Measurements from ENCODE around the gene DHRS2.

Gene DHRS2

GRCh38 chr14:23610815-23611289 is 25.3 kb upstream of the DHRS2 start:
- DNase-seq = no peak

DNA sequence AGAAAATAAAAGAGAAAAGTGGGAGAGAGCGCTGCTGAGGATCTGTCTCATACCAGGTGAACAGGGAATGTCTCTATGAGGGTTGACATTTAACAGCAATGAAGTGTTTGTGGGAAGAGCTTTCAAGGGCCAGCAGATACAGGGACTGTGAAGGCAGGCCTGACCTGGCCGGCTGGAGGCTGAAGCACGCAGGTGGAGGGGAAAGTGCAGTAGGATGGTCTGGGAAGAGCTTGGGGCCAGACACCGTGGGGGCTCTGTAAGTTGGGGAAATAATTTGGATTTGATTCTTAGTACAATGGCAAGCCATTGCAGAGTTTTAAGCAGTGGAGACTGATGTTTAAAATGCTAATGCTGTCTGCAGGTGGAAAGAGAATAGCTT is 23.8 kb upstream of the DHRS2 start:
- DNase-seq = no peak

- DNase-seq = no peak
Measured at GRCh38 chr14:23612802-23613201, 23.4 kb upstream of the DHRS2 start.

GRCh38 chr14:23613242-23614070 is 22.7 kb upstream of the DHRS2 start:
- no peak for DNase-seq

DNA sequence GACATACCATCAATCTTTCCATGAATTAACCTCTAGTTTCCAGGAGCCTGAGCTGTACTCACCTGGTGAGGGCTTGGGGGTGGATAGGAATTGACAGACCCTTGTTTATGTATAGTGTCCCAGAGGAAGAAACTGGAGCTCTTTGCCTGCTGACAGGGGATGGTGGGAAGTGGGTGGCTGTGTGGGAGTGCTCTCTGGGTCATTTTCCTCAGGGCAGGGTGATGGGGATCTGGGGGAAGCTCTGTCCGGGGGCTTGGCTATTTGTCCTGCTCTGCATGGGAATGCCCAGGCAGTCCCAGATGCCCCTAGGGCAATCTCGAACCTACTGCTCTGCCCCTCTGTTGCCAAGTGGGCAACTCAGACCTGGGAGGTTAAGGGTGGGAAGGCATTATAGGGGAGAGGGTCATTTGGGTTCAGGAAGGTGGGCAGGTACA is 21.8 kb upstream of the DHRS2 start:
- DNase-seq = no peak

- no peak for DNase-seq
Measured at GRCh38 chr14:23615856-23616255, 20.3 kb upstream of the DHRS2 start.

DNA sequence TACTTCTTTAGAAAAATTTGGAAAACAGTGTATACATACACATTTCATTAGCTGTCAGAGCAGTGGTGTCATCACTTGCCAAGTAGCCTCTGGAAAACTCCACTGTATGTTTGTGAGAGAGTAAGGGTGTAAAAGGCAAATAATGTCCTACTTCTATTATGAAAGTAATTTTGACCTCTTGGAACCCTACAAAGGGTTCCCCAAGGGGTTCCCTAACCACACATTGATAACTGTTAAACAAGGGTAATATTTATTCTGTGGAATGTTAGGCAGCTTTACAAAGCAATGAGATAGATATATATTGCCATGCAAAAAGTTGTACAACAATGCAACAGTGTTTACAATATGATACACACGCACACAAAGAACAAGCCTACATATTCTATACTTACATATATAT is 18.6 kb upstream of the DHRS2 start:
- DNase-seq = no peak

- DNase-seq = no peak
Measured at GRCh38 chr14:23618415-23618988, 17.7 kb upstream of the DHRS2 start.

GRCh38 chr14:23620177-23620702 is 15.9 kb upstream of the DHRS2 start:
- DNase-seq = no peak

DNA sequence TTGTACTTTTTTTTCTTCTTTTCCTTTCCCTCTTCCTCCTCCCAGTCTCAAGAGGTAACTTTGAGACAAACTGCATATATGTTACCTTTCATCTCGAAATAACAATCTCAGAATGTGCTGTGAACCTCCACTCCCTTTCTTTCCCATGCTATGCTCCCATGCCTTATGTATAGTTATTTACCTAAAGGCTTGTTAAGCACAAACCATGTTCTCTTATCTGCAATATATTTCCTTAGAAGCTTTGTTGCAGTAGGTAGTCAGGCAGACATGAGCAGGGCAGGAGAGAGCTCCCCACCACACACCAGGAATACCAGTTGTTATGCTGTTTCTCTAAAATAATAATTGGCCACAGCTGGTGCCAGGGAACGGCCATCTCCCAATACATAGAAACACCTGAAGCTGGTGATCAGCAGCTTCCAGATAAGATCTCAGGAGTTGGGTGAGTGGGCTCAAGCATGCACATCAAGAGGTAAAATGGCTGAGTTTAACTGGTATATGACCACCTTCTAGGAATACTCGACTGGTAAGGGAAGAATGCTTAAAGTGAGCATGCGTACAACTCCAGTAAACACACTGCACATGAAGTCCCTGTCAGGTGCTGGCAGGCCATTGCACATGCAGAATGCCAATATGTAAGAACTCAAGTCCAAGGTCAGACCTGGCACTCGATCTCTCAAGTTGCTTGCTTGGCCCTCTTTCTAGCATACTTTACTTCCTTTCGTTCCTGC is 14.8 kb upstream of the DHRS2 start:
- no peak for DNase-seq

GRCh38 chr14:23621932-23622730 is 14.0 kb upstream of the DHRS2 start:
- no peak for DNase-seq

GRCh38 chr14:23622990-23623389 is 13.2 kb upstream of the DHRS2 start:
- DNase-seq = no peak

GRCh38 chr14:23623962-23624361 is 12.2 kb upstream of the DHRS2 start:
- DNase-seq = no peak

- no peak for DNase-seq
Measured at GRCh38 chr14:23624830-23625404, 11.2 kb upstream of the DHRS2 start.

GRCh38 chr14:23626946-23627345 is 9.2 kb upstream of the DHRS2 start:
- no peak for DNase-seq

DNA sequence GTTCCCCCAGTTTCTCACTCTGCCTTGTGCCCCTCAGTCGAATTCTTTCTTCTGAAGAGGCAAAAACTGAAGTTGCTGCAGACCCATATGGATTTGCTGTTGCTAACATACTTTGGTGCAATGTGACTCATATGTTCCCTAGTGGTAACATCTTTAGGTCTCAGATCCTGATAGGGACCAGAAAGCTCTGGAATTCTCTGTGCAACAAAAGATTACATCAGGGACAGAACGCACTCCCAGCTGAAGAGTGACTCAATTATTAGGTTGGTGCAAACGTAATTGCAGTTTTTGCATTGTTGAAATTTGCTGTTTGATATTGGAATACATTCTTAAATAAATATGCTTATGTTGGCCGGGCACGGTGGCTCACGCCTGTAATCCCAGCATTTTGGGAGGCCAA is 8.2 kb upstream of the DHRS2 start:
- DNase-seq = no peak

GRCh38 chr14:23629204-23629603 is 7.0 kb upstream of the DHRS2 start:
- no peak for DNase-seq

- no peak for DNase-seq
Measured at GRCh38 chr14:23629832-23630396, 6.2 kb upstream of the DHRS2 start.

DNA sequence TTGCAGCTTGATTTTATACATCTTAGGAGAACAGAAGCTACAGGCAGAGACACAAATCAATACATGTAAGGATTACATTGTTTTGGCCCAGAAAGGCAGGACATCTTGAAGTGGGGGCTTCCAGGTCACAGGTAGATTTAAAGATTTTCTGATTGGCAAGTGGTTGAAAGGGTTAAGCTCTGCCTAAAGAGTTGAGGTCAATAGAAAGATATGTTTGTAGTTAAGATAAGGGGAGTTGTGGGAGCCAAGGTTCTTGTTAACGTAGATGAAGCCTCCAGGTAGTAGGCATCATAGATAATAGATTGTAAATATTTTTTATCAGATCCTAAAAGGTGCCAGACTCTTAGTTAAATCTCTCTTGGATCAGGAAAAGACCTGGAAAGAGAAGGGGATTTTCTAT is 5.5 kb upstream of the DHRS2 start:
- DNase-seq = no peak

DNA sequence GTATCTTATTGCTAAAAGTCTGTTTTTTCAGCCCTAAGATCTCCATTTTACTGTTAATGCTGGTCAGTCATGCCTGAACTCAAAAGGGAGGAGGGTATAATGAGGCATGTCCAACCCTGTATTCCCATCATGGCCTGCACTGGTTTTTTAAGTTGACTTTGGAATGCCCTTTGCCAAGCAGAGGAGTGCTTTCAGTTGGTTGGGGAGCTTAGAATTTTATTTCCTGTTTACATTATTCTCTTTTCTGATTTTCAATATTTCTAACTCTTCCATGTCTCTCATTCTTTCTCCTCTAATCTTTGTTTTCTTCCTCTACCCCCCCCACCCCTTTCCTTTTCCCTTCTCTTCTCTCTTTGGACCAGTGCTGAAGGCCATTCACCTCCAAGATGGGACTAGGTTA is 4.9 kb upstream of the DHRS2 start:
- DNase-seq = no peak

GRCh38 chr14:23631702-23632460 is 4.3 kb upstream of the DHRS2 start:
- peak; percentile 77 for DNase-seq
